Activated T-cell treated with anti-CD3 and anti-CD28 coated beads, Interleukin-2, amount 50 U/mL, for 72 hours (primary cell): Measurements from ENCODE around the gene EPC2. TPM values are rescaled to one million over a fixed set of nuclear protein-coding genes. Genes with fewer than 3 reads are reported as not detected.
"Not testable (repeated sequence)": the region's sequence is repeated elsewhere in the genome, so short reads cannot be mapped to it uniquely, and the experiment has no call there.

ENCODE experiments used
- ATAC-seq, 2 donors: fragments of 150-1000 bp; cut with Tn5 transposase; replicated peaks in 1 of 2; 2 replicates each; pipeline ENCODE4 v1.10.0; 2021; ENCODE audit warnings: moderate library complexity in 2 of 2, mild to moderate bottlenecking in 1 of 2
- DNase-seq, 2 donors: peaks; one replicate each; pipeline ENCODE4 v3.0.0; 2021 to 2022; ENCODE audit warnings: mixed read lengths in 1 of 2
- H3K27ac Mint-ChIP-seq: one replicate; pipeline ENCODE4 v1.8.0; 2022; ENCODE audit warnings: mild to moderate bottlenecking, moderate library complexity, mixed read lengths
- H3K27me3 Mint-ChIP-seq: one replicate; pipeline ENCODE4 v1.8.0; 2022; ENCODE audit warnings: low read depth, mixed read lengths
- H3K36me3 Mint-ChIP-seq, 2 donors: one replicate each; pipeline ENCODE4 v1.8.0; 2022; ENCODE audit warnings: mixed read lengths in 2 of 2, mild to moderate bottlenecking in 1 of 2; ENCODE audit not compliant: insufficient read depth in 2 of 2
- H3K4me1 Mint-ChIP-seq: one replicate; pipeline ENCODE4 v1.8.0; 2022; ENCODE audit warnings: low read depth, mixed read lengths
- H3K4me3 Mint-ChIP-seq, 2 donors: one replicate each; pipeline ENCODE4 v1.8.0; 2022; ENCODE audit warnings: mild to moderate bottlenecking in 2 of 2, mixed read lengths in 2 of 2, moderate library complexity in 2 of 2
- H3K9me3 Mint-ChIP-seq, 2 donors: one replicate each; pipeline ENCODE4 v1.8.0; 2022; ENCODE audit warnings: mixed read lengths in 2 of 2
- total RNA-seq, 2 donors: library from RNA; stranded (reverse); gene quantifications; one replicate each; pipeline ENCODE4 v1.2.3, GENCODE V29; 2022

The EPC2 gene
- total RNA-seq, 2 donors from 2014 or later, result 33.2 to 37.2 TPM

GRCh38 chr2:148770047-148770446, 125.5 kb downstream of the EPC2 start:
- ATAC-seq (no peak), DNase-seq (no peak)
- Mint-ChIP-seq H3K36me3 (peaks cover 4 to 19% of the 10 kb centered on the region in 2 donors), H3K27me3 (no peaks in the 10 kb centered on the region), H3K9me3 (no peaks in the 10 kb centered on the region), H3K4me3 (no peak overlapping the region), H3K4me1 (no peaks in the 10 kb centered on the region), H3K27ac (no peak overlapping the region)

- no peak for ATAC-seq
- Mint-ChIP-seq H3K4me3 (no peak overlapping the region), H3K27ac (no peak overlapping the region), H3K9me3 (no peaks in the 10 kb centered on the region), H3K4me1 (peaks cover under 1% of the 10 kb centered on the region), H3K27me3 (no peaks in the 10 kb centered on the region), H3K36me3 (peaks cover 4 to 17% of the 10 kb centered on the region in 2 donors)
- DNase-seq, result no peak
Measured at GRCh38 chr2:148781544-148781943, 137.0 kb downstream of the EPC2 start.

- H3K27me3 Mint-ChIP-seq, result no peaks in the 10 kb centered on the region
- no peak overlapping the region for H3K27ac Mint-ChIP-seq
- H3K4me3 Mint-ChIP-seq, result no peak overlapping the region
- H3K36me3 Mint-ChIP-seq, result peaks cover 3 to 11% of the 10 kb centered on the region in 2 donors
- H3K4me1 Mint-ChIP-seq, result no peaks in the 10 kb centered on the region
- ATAC-seq (no peak), DNase-seq (no peak)
- H3K9me3 Mint-ChIP-seq, result no peaks in the 10 kb centered on the region
Measured at GRCh38 chr2:148789059-148789458, 144.5 kb downstream of the EPC2 start.

- H3K9me3 Mint-ChIP-seq, H3K27ac Mint-ChIP-seq, DNase-seq, H3K27me3 Mint-ChIP-seq, H3K36me3 Mint-ChIP-seq, ATAC-seq, H3K4me1 Mint-ChIP-seq, H3K4me3 Mint-ChIP-seq: not testable (repeated sequence)
Measured at GRCh38 chr2:148790172-148790571, 145.6 kb downstream of the EPC2 start.

- no peaks in the 10 kb centered on the region for H3K4me1 Mint-ChIP-seq
- no peaks in the 10 kb centered on the region for H3K9me3 Mint-ChIP-seq
- no peak overlapping the region for H3K4me3 Mint-ChIP-seq
- DNase-seq (no peak), ATAC-seq (no peak)
- no peaks in the 10 kb centered on the region for H3K27me3 Mint-ChIP-seq
- H3K36me3 Mint-ChIP-seq, result no peaks in the 10 kb centered on the region
- no peak overlapping the region for H3K27ac Mint-ChIP-seq
Measured at GRCh38 chr2:148794558-148794957, 150.0 kb downstream of the EPC2 start.

- DNase-seq (no peak), ATAC-seq (no peak)
- no peaks in the 10 kb centered on the region for H3K9me3 Mint-ChIP-seq
- H3K36me3 Mint-ChIP-seq, result no peaks in the 10 kb centered on the region
- H3K4me1 Mint-ChIP-seq, result no peaks in the 10 kb centered on the region
- no peak overlapping the region for H3K4me3 Mint-ChIP-seq
- no peaks in the 10 kb centered on the region for H3K27me3 Mint-ChIP-seq
- H3K27ac Mint-ChIP-seq, result no peak overlapping the region
Measured at GRCh38 chr2:148796735-148797512, 152.4 kb downstream of the EPC2 start.

GRCh38 chr2:148802448-148803220, 158.1 kb downstream of the EPC2 start:
- no peak for ATAC-seq
- H3K4me3 Mint-ChIP-seq, result no peak overlapping the region
- H3K9me3 Mint-ChIP-seq, result peaks cover 3 to 11% of the 10 kb centered on the region in 2 donors
- peaks cover 5 to 12% of the 10 kb centered on the region in 2 donors for H3K36me3 Mint-ChIP-seq
- no peaks in the 10 kb centered on the region for H3K4me1 Mint-ChIP-seq
- no peak overlapping the region for H3K27ac Mint-ChIP-seq
- H3K27me3 Mint-ChIP-seq, result peaks cover 16% of the 10 kb centered on the region
- DNase-seq, result no peak

GRCh38 chr2:148810081-148810480, 165.5 kb downstream of the EPC2 start:
- H3K36me3 Mint-ChIP-seq, result peaks cover 5 to 11% of the 10 kb centered on the region in 2 donors
- H3K9me3 Mint-ChIP-seq, result peaks cover 6 to 8% of the 10 kb centered on the region in 2 donors
- H3K27me3 Mint-ChIP-seq, result peaks cover 15% of the 10 kb centered on the region
- peaks cover 22% of the 10 kb centered on the region for H3K4me1 Mint-ChIP-seq
- DNase-seq (no peak), ATAC-seq (no peak)
- no peak overlapping the region for H3K4me3 Mint-ChIP-seq
- no peak overlapping the region for H3K27ac Mint-ChIP-seq

GRCh38 chr2:148812306-148812705, 167.8 kb downstream of the EPC2 start:
- Mint-ChIP-seq H3K27me3 (peaks cover 24% of the 10 kb centered on the region), H3K9me3 (peaks cover 2 to 3% of the 10 kb centered on the region in 2 donors), H3K4me1 (peaks cover 37% of the 10 kb centered on the region), H3K36me3 (peaks cover 0 to 5% of the 10 kb centered on the region in 2 donors), H3K4me3 (no peak overlapping the region), H3K27ac (no peak overlapping the region)
- ATAC-seq (no peak), DNase-seq (no peak)

GRCh38 chr2:148813603-148814065, 169.1 kb downstream of the EPC2 start:
- peak; percentile 87 for DNase-seq
- no peaks in the 10 kb centered on the region for H3K36me3 Mint-ChIP-seq
- H3K4me1 Mint-ChIP-seq, result peaks cover 33% of the 10 kb centered on the region
- peak overlapping the region; percentile 38 to 48 for H3K4me3 Mint-ChIP-seq
- H3K27ac Mint-ChIP-seq, result peak overlapping the region; percentile 18
- no peaks in the 10 kb centered on the region for H3K9me3 Mint-ChIP-seq
- H3K27me3 Mint-ChIP-seq, result peaks cover 29% of the 10 kb centered on the region
- peak; percentile 99 for ATAC-seq

GRCh38 chr2:148814143-148814859, 169.8 kb downstream of the EPC2 start:
- Mint-ChIP-seq H3K36me3 (no peaks in the 10 kb centered on the region), H3K27me3 (peaks cover 36% of the 10 kb centered on the region), H3K27ac (peak overlapping the region; percentile 18), H3K9me3 (no peaks in the 10 kb centered on the region), H3K4me3 (peak overlapping the region; percentile 38 to 48), H3K4me1 (peaks cover 33% of the 10 kb centered on the region)
- ATAC-seq (no peak), DNase-seq (no peak)

- H3K27me3 Mint-ChIP-seq, result peaks cover 36% of the 10 kb centered on the region
- DNase-seq (no peak), ATAC-seq (no peak)
- H3K4me1 Mint-ChIP-seq, result peaks cover 33% of the 10 kb centered on the region
- H3K4me3 Mint-ChIP-seq, result peak overlapping the region in 1 of 2 donors; percentile 38
- H3K9me3 Mint-ChIP-seq, result no peaks in the 10 kb centered on the region
- no peaks in the 10 kb centered on the region for H3K36me3 Mint-ChIP-seq
- no peak overlapping the region for H3K27ac Mint-ChIP-seq
Measured at GRCh38 chr2:148814860-148815419, 170.4 kb downstream of the EPC2 start.
